Activated CD4-positive, alpha-beta memory T cell treated with anti-CD3 and anti-CD28 coated beads for 36 hours (primary cell): ENCODE results near the gene RIMS1. TPM values are rescaled to one million over a fixed set of nuclear protein-coding genes. Genes with fewer than 3 reads are reported as not detected.

ENCODE experiments used
- CTCF ChIA-PET: fragments of 350-600 bp; sonication (Branson Sonifier 250); formaldehyde crosslinking; loops from one replicate; lab custom pipeline; 2021; ENCODE audit warnings: antibody characterized with exemption, inconsistent platforms; lab: Charles Lee
- POLR2A ChIA-PET: fragments of 350-600 bp; sonication (Branson Sonifier 250); formaldehyde crosslinking; loops from one replicate; lab custom pipeline; 2021; ENCODE audit warnings: antibody characterized with exemption; lab: Charles Lee
- DNase-seq: peaks from one replicate; pipeline ENCODE4 v3.0.0-alpha.2; 2020
- H3K27ac Mint-ChIP-seq: one replicate; pipeline ENCODE4 v1.8.0; 2021; ENCODE audit warnings: mixed read lengths
- H3K27me3 Mint-ChIP-seq: one replicate; pipeline ENCODE4 v1.8.0; 2021; ENCODE audit warnings: mixed read lengths
- H3K36me3 Mint-ChIP-seq: one replicate; pipeline ENCODE4 v1.8.0; 2021; ENCODE audit warnings: mixed read lengths
- H3K4me1 Mint-ChIP-seq: one replicate; pipeline ENCODE4 v1.8.0; 2021; ENCODE audit warnings: low read depth, mixed read lengths
- H3K4me3 Mint-ChIP-seq: one replicate; pipeline ENCODE4 v1.8.0; 2021; ENCODE audit warnings: mild to moderate bottlenecking, mixed read lengths
- H3K9me3 Mint-ChIP-seq: one replicate; pipeline ENCODE4 v1.8.0; 2021; ENCODE audit warnings: mixed read lengths
- intact Hi-C: fragments of 100-400 bp; cut with micrococcal nuclease; formaldehyde crosslinking; loops from one replicate; pipeline ENCODE4 v1.15.1; 2023
- total RNA-seq, 2 experiments: library from RNA; stranded (reverse); gene quantifications; one replicate each; pipeline ENCODE4 v1.2.3, GENCODE V29; 2021

RIMS1 gene
- total RNA-seq, 2 experiments from 2014 or later, result not detected

GRCh38 chr6:72049376-72049775 lies 163.0 kb downstream of the RIMS1 start:
- Mint-ChIP-seq H3K9me3 (peaks cover 4% of the 10 kb centered on the region), H3K36me3 (no peaks in the 10 kb centered on the region), H3K27ac (no peak overlapping the region), H3K4me1 (no peaks in the 10 kb centered on the region), H3K4me3 (no peak overlapping the region), H3K27me3 (no peaks in the 10 kb centered on the region)
- ChIA-PET CTCF (no interaction called here), POLR2A (no interaction called here)
- intact Hi-C loops, result no loop called here
- no peak for DNase-seq

- H3K4me3 Mint-ChIP-seq, result no peak overlapping the region
- no peaks in the 10 kb centered on the region for H3K27me3 Mint-ChIP-seq
- H3K36me3 Mint-ChIP-seq, result no peaks in the 10 kb centered on the region
- intact Hi-C loops, result no loop called here
- POLR2A ChIA-PET, result no interaction called here
- H3K4me1 Mint-ChIP-seq, result no peaks in the 10 kb centered on the region
- no peak overlapping the region for H3K27ac Mint-ChIP-seq
- CTCF ChIA-PET, result no interaction called here
- H3K9me3 Mint-ChIP-seq, result no peaks in the 10 kb centered on the region
- no peak for DNase-seq
These were observed 174.9 kb downstream of the RIMS1 start for GRCh38 chr6:72061286-72061685.

GRCh38 chr6:72064399-72064975 lies 178.1 kb downstream of the RIMS1 start:
- intact Hi-C loops, result no loop called here
- Mint-ChIP-seq H3K4me3 (no peak overlapping the region), H3K36me3 (no peaks in the 10 kb centered on the region), H3K27me3 (no peaks in the 10 kb centered on the region), H3K27ac (no peak overlapping the region), H3K4me1 (no peaks in the 10 kb centered on the region), H3K9me3 (no peaks in the 10 kb centered on the region)
- ChIA-PET POLR2A (no interaction called here), CTCF (interaction anchor here (0.7 kb wide), 1 partner anchor 1069 kb away, joined by 4 read pairs; no protein-coding TSS in a partner anchor)
- no peak for DNase-seq

GRCh38 chr6:72078096-72078495 lies 191.7 kb downstream of the RIMS1 start:
- intact Hi-C loops, result no loop called here
- POLR2A ChIA-PET, result no interaction called here

GRCh38 chr6:72080260-72080941 lies 194.1 kb downstream of the RIMS1 start:
- Mint-ChIP-seq H3K9me3 (no peaks in the 10 kb centered on the region), H3K36me3 (no peaks in the 10 kb centered on the region), H3K27me3 (no peaks in the 10 kb centered on the region), H3K27ac (no peak overlapping the region), H3K4me3 (no peak overlapping the region), H3K4me1 (no peaks in the 10 kb centered on the region)
- POLR2A ChIA-PET, result no interaction called here
- DNase-seq, result no peak
- intact Hi-C loops, result no loop called here
- CTCF ChIA-PET, result no interaction called here

More at GRCh38 chr6:72078096-72078495, 191.7 kb downstream of the RIMS1 start:
- no peaks in the 10 kb centered on the region for H3K9me3 Mint-ChIP-seq
- no peak for DNase-seq
- no peak overlapping the region for H3K27ac Mint-ChIP-seq
- H3K36me3 Mint-ChIP-seq, result no peaks in the 10 kb centered on the region
- no peaks in the 10 kb centered on the region for H3K4me1 Mint-ChIP-seq
- H3K4me3 Mint-ChIP-seq, result no peak overlapping the region
- no peaks in the 10 kb centered on the region for H3K27me3 Mint-ChIP-seq
- CTCF ChIA-PET, result no interaction called here

GRCh38 chr6:72081871-72082270 lies 195.5 kb downstream of the RIMS1 start:
- H3K36me3 Mint-ChIP-seq, result no peaks in the 10 kb centered on the region

GRCh38 chr6:72083976-72084375 lies 197.6 kb downstream of the RIMS1 start:
- no peaks in the 10 kb centered on the region for H3K36me3 Mint-ChIP-seq
- no peaks in the 10 kb centered on the region for H3K9me3 Mint-ChIP-seq
- CTCF ChIA-PET, result no interaction called here
- no peak overlapping the region for H3K27ac Mint-ChIP-seq
- H3K4me1 Mint-ChIP-seq, result no peaks in the 10 kb centered on the region
- DNase-seq, result no peak
- no peaks in the 10 kb centered on the region for H3K27me3 Mint-ChIP-seq
- no peak overlapping the region for H3K4me3 Mint-ChIP-seq
- POLR2A ChIA-PET, result no interaction called here
- intact Hi-C loops, result loop anchor here (2.0 kb wide), 1 partner anchor 549 kb away; no protein-coding TSS in a partner anchor

More at GRCh38 chr6:72081871-72082270, 195.5 kb downstream of the RIMS1 start:
- intact Hi-C loops, result no loop called here
- Mint-ChIP-seq H3K4me1 (no peaks in the 10 kb centered on the region), H3K4me3 (no peak overlapping the region), H3K9me3 (no peaks in the 10 kb centered on the region), H3K27ac (no peak overlapping the region), H3K27me3 (no peaks in the 10 kb centered on the region)
- ChIA-PET POLR2A (no interaction called here), CTCF (interaction anchor here (1.0 kb wide), 1 partner anchor 548 kb away, joined by 3 read pairs; no protein-coding TSS in a partner anchor)
- no peak for DNase-seq

GRCh38 chr6:72084992-72085569 lies 198.7 kb downstream of the RIMS1 start:
- ChIA-PET POLR2A (no interaction called here), CTCF (interaction anchor here (0.9 to 1.0 kb wide), 2 partner anchors 16 to 62 kb away, joined by 3 read pairs; no protein-coding TSS in a partner anchor)
- DNase-seq, result no peak
- no peak overlapping the region for H3K27ac Mint-ChIP-seq
- H3K9me3 Mint-ChIP-seq, result no peaks in the 10 kb centered on the region
- intact Hi-C loops, result loop anchor here (2.0 kb wide), 1 partner anchor 550 kb away; no protein-coding TSS in a partner anchor
- H3K36me3 Mint-ChIP-seq, result no peaks in the 10 kb centered on the region
- H3K27me3 Mint-ChIP-seq, result no peaks in the 10 kb centered on the region
- no peaks in the 10 kb centered on the region for H3K4me1 Mint-ChIP-seq
- H3K4me3 Mint-ChIP-seq, result no peak overlapping the region

- intact Hi-C loops, result no loop called here
- H3K27me3 Mint-ChIP-seq, result no peaks in the 10 kb centered on the region
- POLR2A ChIA-PET, result no interaction called here
These were observed 208.2 kb downstream of the RIMS1 start for GRCh38 chr6:72094506-72094905.

GRCh38 chr6:72102561-72102960 lies 216.2 kb downstream of the RIMS1 start:
- H3K27ac Mint-ChIP-seq, result no peak overlapping the region
- no peak overlapping the region for H3K4me3 Mint-ChIP-seq
- POLR2A ChIA-PET, result no interaction called here
- intact Hi-C loops, result no loop called here
- CTCF ChIA-PET, result no interaction called here
- DNase-seq, result no peak
- H3K9me3 Mint-ChIP-seq, result no peaks in the 10 kb centered on the region
- no peaks in the 10 kb centered on the region for H3K27me3 Mint-ChIP-seq
- no peaks in the 10 kb centered on the region for H3K4me1 Mint-ChIP-seq
- no peaks in the 10 kb centered on the region for H3K36me3 Mint-ChIP-seq

More at GRCh38 chr6:72094506-72094905, 208.2 kb downstream of the RIMS1 start:
- DNase-seq, result no peak
- CTCF ChIA-PET, result no interaction called here
- Mint-ChIP-seq H3K4me1 (no peaks in the 10 kb centered on the region), H3K36me3 (no peaks in the 10 kb centered on the region), H3K4me3 (no peak overlapping the region), H3K9me3 (no peaks in the 10 kb centered on the region), H3K27ac (no peak overlapping the region)

GRCh38 chr6:72111611-72112010 lies 225.3 kb downstream of the RIMS1 start:
- no peak for DNase-seq
- intact Hi-C loops, result no loop called here
- Mint-ChIP-seq H3K36me3 (no peaks in the 10 kb centered on the region), H3K27me3 (no peaks in the 10 kb centered on the region), H3K9me3 (no peaks in the 10 kb centered on the region), H3K4me3 (no peak overlapping the region), H3K27ac (no peak overlapping the region), H3K4me1 (no peaks in the 10 kb centered on the region)
- ChIA-PET CTCF (no interaction called here), POLR2A (no interaction called here)

- Mint-ChIP-seq H3K4me3 (no peak overlapping the region), H3K27me3 (no peaks in the 10 kb centered on the region), H3K27ac (no peak overlapping the region), H3K36me3 (no peaks in the 10 kb centered on the region), H3K9me3 (peaks cover 2% of the 10 kb centered on the region), H3K4me1 (no peaks in the 10 kb centered on the region)
- intact Hi-C loops, result no loop called here
- POLR2A ChIA-PET, result no interaction called here
- CTCF ChIA-PET, result no interaction called here
- DNase-seq, result no peak
These were observed 244.0 kb downstream of the RIMS1 start for GRCh38 chr6:72130327-72130726.
